D721Med (cell line): ENCODE measurements around the gene CNTNAP2.

Experiments
- DNase-seq: peaks from one replicate; pipeline ENCODE4 v3.0.0; 2011; ENCODE audit warnings: low spot score; ENCODE audit not compliant: insufficient read length
- FAIRE-seq: peaks from 2 replicates; lab custom pipeline; 2011; peaks lifted over from hg19 to GRCh38; lab: Jason Lieb, UNC
- TF ChIP-seq, protein P1 (sequence below): IDR thresholded peaks from 2 replicates; pipeline ENCODE4 v1.5.1; 2012; ENCODE audit warnings: mild to moderate bottlenecking, control low read depth; ENCODE audit not compliant: insufficient read depth; ENCODE audit errors: missing control alignments

CNTNAP2 gene

DNA sequence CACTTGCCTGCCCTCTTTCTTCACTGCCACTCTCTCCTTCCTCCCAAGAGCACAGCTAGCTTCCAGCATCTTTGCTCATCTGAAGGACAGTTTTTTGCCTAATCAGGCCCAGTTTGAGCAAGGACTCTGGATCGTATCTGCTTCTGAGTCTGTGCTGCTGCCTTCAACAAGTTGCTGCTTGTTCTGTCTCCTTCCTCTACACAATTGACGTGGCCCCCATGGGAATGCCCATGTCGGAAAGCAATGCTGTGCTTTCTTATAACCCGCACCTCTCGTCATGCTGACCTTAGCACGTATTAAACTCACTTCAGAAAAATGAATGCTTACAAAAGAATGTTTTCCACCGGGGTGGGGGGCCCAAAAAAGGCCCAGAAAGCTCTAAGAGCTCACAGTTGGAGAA, 2149.3 kb downstream of the CNTNAP2 start:
- DNase-seq: no peak
- TF ChIP-seq, protein P1, sequence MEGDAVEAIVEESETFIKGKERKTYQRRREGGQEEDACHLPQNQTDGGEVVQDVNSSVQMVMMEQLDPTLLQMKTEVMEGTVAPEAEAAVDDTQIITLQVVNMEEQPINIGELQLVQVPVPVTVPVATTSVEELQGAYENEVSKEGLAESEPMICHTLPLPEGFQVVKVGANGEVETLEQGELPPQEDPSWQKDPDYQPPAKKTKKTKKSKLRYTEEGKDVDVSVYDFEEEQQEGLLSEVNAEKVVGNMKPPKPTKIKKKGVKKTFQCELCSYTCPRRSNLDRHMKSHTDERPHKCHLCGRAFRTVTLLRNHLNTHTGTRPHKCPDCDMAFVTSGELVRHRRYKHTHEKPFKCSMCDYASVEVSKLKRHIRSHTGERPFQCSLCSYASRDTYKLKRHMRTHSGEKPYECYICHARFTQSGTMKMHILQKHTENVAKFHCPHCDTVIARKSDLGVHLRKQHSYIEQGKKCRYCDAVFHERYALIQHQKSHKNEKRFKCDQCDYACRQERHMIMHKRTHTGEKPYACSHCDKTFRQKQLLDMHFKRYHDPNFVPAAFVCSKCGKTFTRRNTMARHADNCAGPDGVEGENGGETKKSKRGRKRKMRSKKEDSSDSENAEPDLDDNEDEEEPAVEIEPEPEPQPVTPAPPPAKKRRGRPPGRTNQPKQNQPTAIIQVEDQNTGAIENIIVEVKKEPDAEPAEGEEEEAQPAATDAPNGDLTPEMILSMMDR: no peak
- FAIRE-seq: no peak

DNA sequence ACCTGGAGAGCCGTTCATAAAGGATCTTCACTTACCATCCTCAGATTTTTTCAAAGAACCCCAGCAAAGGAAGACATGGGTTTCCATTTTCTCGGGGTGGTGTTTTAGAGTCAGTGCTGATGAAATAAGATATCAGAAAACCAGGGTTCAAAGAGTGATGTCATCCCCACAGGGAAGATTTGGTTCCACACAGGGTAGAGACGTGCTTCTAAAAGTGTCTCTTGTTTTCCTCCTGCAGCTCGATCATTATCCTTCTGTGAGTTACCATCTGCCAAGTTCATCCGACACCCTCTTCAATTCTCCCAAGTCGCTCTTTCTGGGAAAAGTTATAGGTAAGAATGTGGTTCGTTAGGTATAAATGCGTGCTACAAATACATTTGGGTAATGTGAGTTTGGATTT, 2150.2 kb downstream of the CNTNAP2 start:
- TF ChIP-seq, protein P1: no peak
- no peak for DNase-seq
- no peak for FAIRE-seq

DNA sequence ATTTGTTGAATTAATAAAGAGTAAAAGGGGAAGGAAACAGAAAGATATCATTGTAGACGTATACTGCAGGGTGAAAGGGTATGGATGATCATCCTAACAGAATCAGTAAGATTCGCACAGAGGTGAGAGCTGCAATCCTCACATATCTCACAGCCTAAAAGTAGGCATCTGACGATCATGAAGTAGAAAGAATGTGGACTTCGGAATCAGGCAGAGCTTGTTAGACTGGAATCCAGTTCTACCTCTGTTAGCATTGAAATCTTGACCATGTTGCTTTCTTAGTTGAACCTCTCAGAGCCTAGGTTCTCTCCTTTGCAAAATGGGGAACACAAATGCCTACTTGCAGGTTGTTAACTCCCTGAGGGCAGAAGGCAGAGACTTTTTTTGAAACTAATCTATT, 2154.0 kb downstream of the CNTNAP2 start:
- FAIRE-seq (no peak), DNase-seq (no peak)
- TF ChIP-seq, protein P1: no peak

DNA sequence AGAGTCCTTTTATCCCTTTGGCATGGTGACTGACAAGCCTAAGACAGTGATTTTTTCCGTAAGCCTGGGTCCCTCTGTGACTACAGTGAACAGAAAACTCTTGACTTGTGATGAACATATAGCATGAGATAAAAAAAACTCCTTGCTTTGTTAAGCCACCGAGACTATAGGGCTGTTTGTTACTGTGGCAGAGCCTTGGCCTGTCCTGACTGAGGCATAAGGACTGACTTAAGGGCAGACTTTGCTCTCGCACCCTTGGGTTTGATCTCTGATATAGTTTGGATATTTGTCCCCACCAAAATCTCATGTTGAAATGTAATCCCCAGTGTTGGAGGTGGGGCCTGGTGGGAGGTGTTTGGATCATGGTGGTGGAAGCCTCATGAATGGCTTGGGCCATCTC, 2157.5 kb downstream of the CNTNAP2 start:
- no peak for DNase-seq
- TF ChIP-seq, protein P1: no peak
- no peak for FAIRE-seq

DNA sequence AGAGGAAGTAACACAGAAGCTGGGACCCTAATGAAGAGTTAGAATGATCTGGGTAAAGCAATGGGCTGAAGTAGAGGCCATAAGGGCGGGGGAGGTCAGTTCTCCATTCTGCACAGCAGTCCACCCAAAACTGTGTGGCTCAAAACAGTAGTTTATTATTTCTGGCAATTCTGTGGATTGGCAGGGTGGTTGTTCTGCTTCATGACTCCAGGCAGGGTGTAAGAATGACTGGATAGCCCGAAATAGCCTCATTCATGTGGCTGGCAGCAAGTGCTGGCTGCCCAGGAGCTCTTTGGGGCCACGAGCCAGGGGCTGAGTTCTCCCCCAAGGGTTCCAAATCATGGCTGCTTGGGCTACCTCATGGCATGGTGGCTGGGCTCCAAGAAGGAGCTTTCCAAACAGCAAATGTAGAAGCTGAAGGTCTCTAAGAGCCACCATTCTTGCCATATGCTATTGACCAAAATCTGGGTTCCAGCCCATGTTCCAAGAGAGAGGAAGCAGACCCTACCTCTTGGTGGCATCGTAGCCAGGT, 2158.8 kb downstream of the CNTNAP2 start:
- TF ChIP-seq, protein P1: no peak
- FAIRE-seq (no peak), DNase-seq (no peak)

DNA sequence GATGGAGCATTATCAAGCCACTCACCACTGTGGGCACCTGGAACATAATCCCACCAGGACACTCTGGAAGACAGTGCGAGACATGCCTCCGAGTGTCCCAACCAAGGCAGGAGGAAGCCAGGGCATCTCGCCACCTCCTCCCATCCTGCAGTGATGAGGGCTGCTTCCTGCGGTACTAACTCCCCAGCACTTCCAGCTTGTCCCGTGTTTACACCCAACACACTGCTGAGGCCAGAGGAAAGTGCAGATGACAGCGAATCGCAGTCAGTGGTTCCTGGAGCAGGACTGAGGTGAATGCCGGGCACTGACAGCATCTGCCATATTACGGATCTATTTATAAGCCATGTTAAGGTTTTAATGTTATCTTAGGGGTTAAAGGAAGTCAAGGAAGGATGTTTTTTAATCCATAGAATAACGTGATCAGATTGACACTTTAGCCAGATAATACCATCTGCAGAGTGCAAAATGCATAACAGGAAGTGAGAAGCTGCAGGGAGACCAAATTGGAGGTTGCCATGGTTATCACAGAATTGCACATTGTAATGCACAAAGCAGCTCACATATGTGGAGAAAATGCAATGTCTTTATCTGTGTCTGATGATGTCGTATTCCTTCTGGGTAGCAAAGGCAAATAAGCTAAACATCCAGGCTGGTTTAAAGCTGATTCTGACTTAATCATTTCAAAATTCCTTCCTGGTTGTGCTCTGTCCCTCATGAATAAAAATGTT, 2159.9 kb downstream of the CNTNAP2 start:
- TF ChIP-seq, protein P1: no peak
- DNase-seq (no peak), FAIRE-seq (no peak)

DNA sequence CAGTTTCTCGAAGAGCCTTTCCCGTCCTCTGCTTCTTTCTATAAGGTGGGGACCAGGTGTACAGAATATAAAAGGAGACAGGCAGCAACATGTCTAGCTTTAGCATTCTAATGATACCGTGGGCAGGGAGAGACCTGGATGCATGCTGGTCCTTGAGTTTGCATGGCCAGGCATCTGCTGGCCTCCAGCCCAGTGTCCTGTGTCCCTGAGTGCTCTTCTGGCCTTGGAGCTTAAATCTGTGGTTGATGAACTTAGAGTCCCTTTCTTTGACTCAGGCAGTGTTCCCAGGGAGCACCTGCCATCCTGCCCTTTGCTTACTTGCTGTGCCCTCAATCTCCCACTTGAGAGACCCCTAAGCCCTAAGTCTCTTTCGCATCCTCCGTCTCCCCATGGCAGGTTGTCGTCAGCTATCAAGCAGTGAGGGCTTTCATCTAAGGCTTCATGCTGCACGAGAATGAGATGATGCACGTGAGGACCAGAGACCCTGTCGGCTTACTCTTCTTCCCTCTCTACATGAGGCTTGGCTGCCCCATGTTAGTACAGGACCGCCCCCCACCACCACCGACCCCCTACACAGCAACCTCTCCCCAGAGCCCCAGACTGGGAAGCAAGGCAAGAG, 2160.6 kb downstream of the CNTNAP2 start:
- no peak for DNase-seq
- FAIRE-seq: no peak

More for the DNA sequence above, 2160.6 kb downstream of the CNTNAP2 start:
- TF ChIP-seq, protein P1: no peak
